Measurements from ENCODE around the gene FGD1.

DNA sequence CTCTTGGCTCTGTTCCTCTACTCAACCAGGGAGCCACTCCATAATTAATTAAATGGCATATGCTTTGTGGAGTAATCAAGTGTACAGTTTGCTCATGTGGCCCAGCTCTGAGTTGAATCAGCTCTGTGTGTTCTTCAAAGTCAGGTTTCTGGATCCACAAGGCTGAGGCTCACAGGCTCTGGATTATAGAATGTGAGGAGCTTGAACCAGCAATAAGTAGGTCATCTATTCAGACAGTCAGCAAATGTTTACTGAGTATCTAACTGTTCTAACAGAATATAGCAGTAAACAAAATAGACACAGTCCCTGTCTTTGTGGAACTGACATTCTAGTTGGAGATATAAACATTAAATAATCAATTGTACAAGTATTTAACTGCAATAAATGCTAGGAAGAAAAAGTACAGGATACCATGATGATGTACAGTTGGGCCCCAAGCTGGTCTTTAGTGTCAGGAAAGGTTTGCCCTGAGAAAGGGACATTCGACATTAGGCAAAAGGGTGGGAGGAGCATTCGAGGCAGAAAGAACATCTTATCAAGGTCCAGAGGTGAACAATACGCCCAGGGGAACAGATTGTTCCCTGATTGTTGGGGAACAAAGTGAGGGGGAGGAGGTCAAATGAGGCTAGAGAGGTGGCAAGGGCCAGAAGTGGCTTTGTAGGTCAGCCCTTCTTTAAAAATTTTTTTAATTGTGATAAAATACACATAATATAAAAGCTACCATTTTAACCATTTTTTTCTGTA is 76.3 kb downstream of the FGD1 start:
- TF ChIP-seq POLR2AphosphoS5 (IDR thresholded peaks at IDR 0.05; ENCODE audit: borderline replicate concordance, low read depth, low read length) (no peak), EZH2 (IDR thresholded peaks at IDR 0.05) (no peak)
